Measurements from ENCODE around the gene STOM. TPM values are rescaled to one million over a fixed set of nuclear protein-coding genes. Genes with fewer than 3 reads are reported as not detected.

STOM gene
- total RNA-seq, 1 experiment from 2014 or later = 7.6 TPM

GRCh38 chr9:121340676-121341392 is 29.2 kb downstream of the STOM start:
- Histone ChIP-seq H3K9me3 (ENCODE audit: insufficient read depth, low read depth) (no peaks in the 10 kb centered on the region), H3F3A (ENCODE audit: insufficient read depth, low read depth) (peaks cover 4% of the 10 kb centered on the region; the same call in 1 of the 2 replicates), H3K79me2 (ENCODE audit: low read depth) (no peaks in the 10 kb centered on the region), H3K4me2 (peak overlapping the region; percentile 27; the same call in 1 of the 2 replicates), H3K4me1 (replicated peaks; ENCODE audit: insufficient read depth) (peaks cover 24% of the 10 kb centered on the region), H3K27me3 (ENCODE audit: insufficient read depth, low read depth) (no peaks in the 10 kb centered on the region), H3K27ac (no peak overlapping the region), H3K4me3 (no peak overlapping the region), H4K20me1 (ENCODE audit: insufficient read depth) (no peaks in the 10 kb centered on the region), H3K9me2 (ENCODE audit: insufficient read depth) (no peaks in the 10 kb centered on the region), H3K36me3 (ENCODE audit: low read depth) (no peaks in the 10 kb centered on the region), H2AFZ (no peak overlapping the region)
- DNase-seq = peak; percentile 62 to 80
- TF ChIP-seq CTCF (conservative IDR thresholded peaks at IDR 0.05) (no peak), EZH2 (IDR thresholded peaks at IDR 0.05; ENCODE audit: low read depth) (no peak)
- BruUV-seq (replicated peaks) = no TSS peak
- POLR2A ChIA-PET (ENCODE audit: unreplicated experiment) = no interaction called here
- intact Hi-C loops (cut with micrococcal nuclease; ENCODE audit: unreplicated experiment) = no loop called here
- CTCF ChIA-PET = no interaction called here

GRCh38 chr9:121339437-121339836 is 30.6 kb downstream of the STOM start:
- H3K4me3 ChIP-seq = no peak overlapping the region
- H4K20me1 ChIP-seq (ENCODE audit: insufficient read depth) = no peaks in the 10 kb centered on the region
- TF ChIP-seq CTCF (conservative IDR thresholded peaks at IDR 0.05) (no peak), EZH2 (IDR thresholded peaks at IDR 0.05; ENCODE audit: low read depth) (no peak)
- H3K36me3 ChIP-seq (ENCODE audit: low read depth) = no peaks in the 10 kb centered on the region
- no peak for DNase-seq
- no peak overlapping the region for H3K4me2 ChIP-seq
- no TSS peak for BruUV-seq (replicated peaks)
- ChIA-PET CTCF (interaction anchor here (1.2 kb wide), 1 partner anchor 20 kb away, joined by 3 read pairs; no protein-coding TSS in a partner anchor), POLR2A (ENCODE audit: unreplicated experiment) (no interaction called here)
- peaks cover 29% of the 10 kb centered on the region for H3K4me1 ChIP-seq (replicated peaks; ENCODE audit: insufficient read depth)
- H3K27me3 ChIP-seq (ENCODE audit: insufficient read depth, low read depth) = no peaks in the 10 kb centered on the region
- no peak overlapping the region for H2AFZ ChIP-seq
- intact Hi-C loops (cut with micrococcal nuclease; ENCODE audit: unreplicated experiment) = loop anchor here (5.0 kb wide), 1 partner anchor 33 kb away; the partner anchor contains the start of gene STOM
- no peaks in the 10 kb centered on the region for H3K9me2 ChIP-seq (ENCODE audit: insufficient read depth)
- H3F3A ChIP-seq (ENCODE audit: insufficient read depth, low read depth) = peaks cover 7% of the 10 kb centered on the region; the same call in 1 of the 2 replicates
- no peak overlapping the region for H3K27ac ChIP-seq
- no peaks in the 10 kb centered on the region for H3K79me2 ChIP-seq (ENCODE audit: low read depth)
- no peaks in the 10 kb centered on the region for H3K9me3 ChIP-seq (ENCODE audit: insufficient read depth, low read depth)

- BruUV-seq (replicated peaks) = no TSS peak
- no peak for TF ChIP-seq CTCF (conservative IDR thresholded peaks at IDR 0.05)
- no peak for TF ChIP-seq EZH2 (IDR thresholded peaks at IDR 0.05; ENCODE audit: low read depth)
- H3K9me2 ChIP-seq (ENCODE audit: insufficient read depth) = no peaks in the 10 kb centered on the region
- H3K4me2 ChIP-seq = no peak overlapping the region
- H2AFZ ChIP-seq = no peak overlapping the region
- POLR2A ChIA-PET (ENCODE audit: unreplicated experiment) = no interaction called here
- H3K27ac ChIP-seq = no peak overlapping the region
- H3K36me3 ChIP-seq (ENCODE audit: low read depth) = no peaks in the 10 kb centered on the region
- CTCF ChIA-PET = no interaction called here
- no peak for DNase-seq
- no peak overlapping the region for H3K4me3 ChIP-seq
- peaks cover 13% of the 10 kb centered on the region; the same call in 1 of the 2 replicates for H3F3A ChIP-seq (ENCODE audit: insufficient read depth, low read depth)
- no peaks in the 10 kb centered on the region for H3K79me2 ChIP-seq (ENCODE audit: low read depth)
- no peaks in the 10 kb centered on the region for H3K27me3 ChIP-seq (ENCODE audit: insufficient read depth, low read depth)
- H4K20me1 ChIP-seq (ENCODE audit: insufficient read depth) = no peaks in the 10 kb centered on the region
- H3K4me1 ChIP-seq (replicated peaks; ENCODE audit: insufficient read depth) = peaks cover 36% of the 10 kb centered on the region
- no peaks in the 10 kb centered on the region for H3K9me3 ChIP-seq (ENCODE audit: insufficient read depth, low read depth)
- intact Hi-C loops (cut with micrococcal nuclease; ENCODE audit: unreplicated experiment) = loop anchor here (5.0 kb wide), 1 partner anchor 36 kb away; the partner anchor contains the start of gene STOM
These were observed 33.4 kb downstream of the STOM start for GRCh38 chr9:121336665-121337064.
